H9 (cell line): Measurements from ENCODE around the gene MTA3. TPM values are rescaled to one million over a fixed set of nuclear protein-coding genes. Genes with fewer than 3 reads are reported as not detected.

Source experiments
- DNase-seq: peaks from one replicate; pipeline ENCODE4 v3.0.0-alpha.2; 2017
- H2AFZ ChIP-seq: one replicate; pipeline ENCODE4 v1.6.1; 2013; ENCODE audit warnings: mild to moderate bottlenecking, low read length, control low read depth, moderate library complexity
- H2AK5ac ChIP-seq: 2 replicates; pipeline ENCODE4 v1.6.1; 2013; ENCODE audit warnings: low read length, control low read depth, mixed read lengths; ENCODE audit not compliant: insufficient read length
- H2BK120ac ChIP-seq: one replicate; pipeline ENCODE4 v1.6.1; 2013; ENCODE audit warnings: low read depth, mild to moderate bottlenecking, low read length, control low read depth, inconsistent platforms; ENCODE audit not compliant: poor library complexity, severe bottlenecking
- H2BK12ac ChIP-seq: 2 replicates; pipeline ENCODE4 v1.6.1; 2013; ENCODE audit warnings: low read length, control low read depth, mixed read lengths, low read depth; ENCODE audit not compliant: insufficient read length
- H2BK15ac ChIP-seq: 2 replicates; pipeline ENCODE4 v1.6.1; 2013; ENCODE audit warnings: low read depth, low read length, control low read depth
- H2BK20ac ChIP-seq: one replicate; pipeline ENCODE4 v1.6.1; 2013; ENCODE audit warnings: low read depth, mild to moderate bottlenecking, low read length, control low read depth, inconsistent platforms; ENCODE audit not compliant: poor library complexity, severe bottlenecking
- H2BK5ac ChIP-seq: 2 replicates; pipeline ENCODE4 v1.6.1; 2013; ENCODE audit warnings: low read length, control low read depth, mixed read lengths; ENCODE audit not compliant: insufficient read length
- H3K14ac ChIP-seq: 2 replicates; pipeline ENCODE4 v1.6.1; 2013; ENCODE audit warnings: low read length, control low read depth; ENCODE audit not compliant: insufficient read depth
- H3K18ac ChIP-seq: 2 replicates; pipeline ENCODE4 v1.6.1; 2013; ENCODE audit warnings: low read depth, mild to moderate bottlenecking, mixed read lengths, low read length, control low read depth; ENCODE audit not compliant: insufficient read length
- H3K23ac ChIP-seq: 2 replicates; pipeline ENCODE4 v1.6.1; 2013; ENCODE audit warnings: low read length, control low read depth, mixed read lengths, low read depth; ENCODE audit not compliant: insufficient read length
- H3K23me2 ChIP-seq: 2 replicates; pipeline ENCODE4 v1.6.1; 2013; ENCODE audit warnings: low read depth, mild to moderate bottlenecking, mixed read lengths, low read length, control low read depth; ENCODE audit not compliant: insufficient read length, poor library complexity, severe bottlenecking
- H3K27ac ChIP-seq: 2 replicates; pipeline ENCODE4 v1.5.1; 2013; ENCODE audit warnings: low read length, control low read depth, mixed read lengths, low read depth; ENCODE audit not compliant: insufficient read length
- H3K27me3 ChIP-seq: 2 replicates; pipeline ENCODE4 v1.6.1; 2013; ENCODE audit warnings: low read length, control low read depth, inconsistent platforms; ENCODE audit not compliant: insufficient read depth
- H3K4ac ChIP-seq: 2 replicates; pipeline ENCODE4 v1.6.1; 2013; ENCODE audit warnings: low read depth, mild to moderate bottlenecking, control low read depth, inconsistent platforms, low read length, moderate library complexity
- H3K4me1 ChIP-seq: 2 replicates; pipeline ENCODE4 v1.6.1; 2013; ENCODE audit warnings: low read length, control low read depth, inconsistent platforms; ENCODE audit not compliant: insufficient read depth
- H3K4me2 ChIP-seq: 2 replicates; pipeline ENCODE4 v1.6.1; 2013; ENCODE audit warnings: low read length, control low read depth, mixed read lengths; ENCODE audit not compliant: insufficient read length, insufficient read depth
- H3K56ac ChIP-seq: 2 replicates; pipeline ENCODE4 v1.6.1; 2013; ENCODE audit warnings: low read depth, mild to moderate bottlenecking, mixed read lengths, low read length, control low read depth; ENCODE audit not compliant: insufficient read length
- H3K79me1 ChIP-seq: 2 replicates; pipeline ENCODE4 v1.6.1; 2013; ENCODE audit warnings: low read depth, mild to moderate bottlenecking, moderate library complexity, low read length, control low read depth, inconsistent platforms; ENCODE audit not compliant: insufficient read depth, poor library complexity, severe bottlenecking
- H3K79me2 ChIP-seq: 2 replicates; pipeline ENCODE4 v1.6.1; 2013; ENCODE audit warnings: low read length, control low read depth, inconsistent platforms; ENCODE audit not compliant: insufficient read depth
- H3K9ac ChIP-seq: 2 replicates; pipeline ENCODE4 v1.6.1; 2013; ENCODE audit warnings: low read length, control low read depth, mixed read lengths; ENCODE audit not compliant: insufficient read length; ENCODE audit errors: extremely low read depth
- H3K9me3 ChIP-seq: one replicate; pipeline ENCODE4 v1.6.1; 2013; ENCODE audit warnings: low read depth, low read length, inconsistent platforms; ENCODE audit not compliant: control insufficient read depth
- H3T11ph ChIP-seq: one replicate; pipeline ENCODE4 v1.6.1; 2013; ENCODE audit warnings: mild to moderate bottlenecking, low read length, control low read depth, inconsistent platforms
- H4K20me1 ChIP-seq: one replicate; pipeline ENCODE4 v1.6.1; 2013; ENCODE audit not compliant: control insufficient read depth, insufficient read length, insufficient read depth
- H4K5ac ChIP-seq: 2 replicates; pipeline ENCODE4 v1.6.1; 2013; ENCODE audit warnings: low read depth, mild to moderate bottlenecking, mixed read lengths, low read length, control low read depth; ENCODE audit not compliant: insufficient read length
- H4K8ac ChIP-seq: replicated peaks from 2 replicates; pipeline ENCODE4 v1.6.1; 2013; ENCODE audit warnings: low read length, control low read depth, mixed read lengths, low read depth; ENCODE audit not compliant: insufficient read length
- H4K91ac ChIP-seq: 2 replicates; pipeline ENCODE4 v1.6.1; 2013; ENCODE audit warnings: low read depth, mild to moderate bottlenecking, moderate library complexity, mixed read lengths, low read length, control low read depth; ENCODE audit not compliant: insufficient read length
- H3K27ac Mint-ChIP-seq, 3 experiments: 2 replicates in 2 of 3; 3 replicates in 1 of 3; pipeline ENCODE4 v1.8.0; 2020 to 2021; ENCODE audit warnings: mixed read lengths in 3 of 3, mild to moderate bottlenecking in 1 of 3, moderate library complexity in 1 of 3
- H3K27me3 Mint-ChIP-seq: 2 replicates; pipeline ENCODE4 v1.8.0; 2021; ENCODE audit warnings: low read depth, mild to moderate bottlenecking, moderate library complexity, mixed read lengths
- H3K36me3 Mint-ChIP-seq, 3 experiments: 2 replicates in 2 of 3; 3 replicates in 1 of 3; pipeline ENCODE4 v1.8.0; 2020 to 2021; ENCODE audit warnings: low read depth in 3 of 3, mixed read lengths in 3 of 3; ENCODE audit not compliant: insufficient read depth in 1 of 3
- H3K4me1 Mint-ChIP-seq, 2 experiments: 2 replicates each; pipeline ENCODE4 v1.8.0; 2020; ENCODE audit warnings: mixed read lengths in 2 of 2
- H3K4me3 Mint-ChIP-seq, 2 experiments: 2 replicates in 1 of 2; 3 replicates in 1 of 2; pipeline ENCODE4 v1.8.0; 2020 to 2021; ENCODE audit warnings: mild to moderate bottlenecking in 2 of 2, mixed read lengths in 2 of 2, moderate library complexity in 1 of 2
- H3K9me3 Mint-ChIP-seq, 2 experiments: 2 replicates in 1 of 2; 3 replicates in 1 of 2; pipeline ENCODE4 v1.8.0; 2020; ENCODE audit warnings: mild to moderate bottlenecking in 2 of 2, mixed read lengths in 2 of 2, moderate library complexity in 1 of 2
- CTCF ChIP-seq: fragments of 200-600 bp; sonication (generic); conservative IDR thresholded peaks from 3 replicates; pipeline ENCODE4 v1.8.0; 2021; ENCODE audit warnings: antibody characterized with exemption, mild to moderate bottlenecking
- WGBS: extraction: QIAGEN DNeasy Blood & Tissue Kit; methylation state at CpG from one replicate; pipeline ENCODE4 v1.1.7; 2013; ENCODE audit warnings: missing lambda C conversion rate, low lambda C conversion rate, mixed read lengths; ENCODE audit not compliant: insufficient read length; ENCODE audit errors: extremely low coverage; 5-methylcytosine and 5-hydroxymethylcytosine counted together
- total RNA-seq: library from RNA; stranded (reverse); gene quantifications from 2 replicates; pipeline ENCODE4 v1.2.1, GENCODE V29; 2021

The MTA3 gene
- total RNA-seq, 1 experiment from 2014 or later: 253 TPM

- DNase-seq: no peak
- Histone ChIP-seq H4K5ac (no peak overlapping the region), H3K23me2 (no peaks in the 10 kb centered on the region), H3K18ac (no peak overlapping the region), H3K4me2 (no peak overlapping the region), H2BK12ac (no peak overlapping the region), H2AFZ (no peak overlapping the region), H3K27ac (no peak overlapping the region), H3K9ac (no peak overlapping the region), H3K56ac (no peak overlapping the region), H2BK5ac (no peak overlapping the region), H2BK120ac (no peak overlapping the region), H3K4me1 (no peaks in the 10 kb centered on the region), H3K9me3 (no peaks in the 10 kb centered on the region), H3K14ac (no peak overlapping the region), H2BK20ac (no peak overlapping the region), H4K91ac (no peak overlapping the region), H2AK5ac (no peak overlapping the region), H3K23ac (no peak overlapping the region), H4K8ac (no peak overlapping the region), H3K79me2 (peaks cover 13% of the 10 kb centered on the region; the same call in 1 of the 2 replicates), H2BK15ac (no peak overlapping the region), H4K20me1 (peaks cover 4% of the 10 kb centered on the region), H3K27me3 (no peaks in the 10 kb centered on the region), H3K4ac (no peak overlapping the region), H3T11ph (no peak overlapping the region), H3K79me1 (peaks cover 4% of the 10 kb centered on the region)
- Mint-ChIP-seq H3K36me3 (peaks cover 41 to 51% (median 42%) of the 10 kb centered on the region in 3 experiments), H3K27me3 (no peaks in the 10 kb centered on the region), H3K4me3 (no peak overlapping the region), H3K4me1 (peaks cover 11 to 25% of the 10 kb centered on the region in 2 experiments), H3K27ac (peak overlapping the region in 2 of 3 experiments; percentile 30 to 75; a peak in 3 of 7 replicates), H3K9me3 (peaks cover 0 to 6% of the 10 kb centered on the region in 2 experiments; a peak in 3 of 5 replicates)
- WGBS: no CpG with 5 or more reads among the region's 2 CpGs
- TF ChIP-seq CTCF: peak; percentile 43
Observed at GRCh38 chr2:42598656-42599055, 30.2 kb downstream of the MTA3 start.
